Measurements from ENCODE around the gene KPNA2.
"Not testable (repeated sequence)": the region's sequence is repeated elsewhere in the genome, so short reads cannot be mapped to it uniquely, and the experiment has no call there.

Gene KPNA2

DNA sequence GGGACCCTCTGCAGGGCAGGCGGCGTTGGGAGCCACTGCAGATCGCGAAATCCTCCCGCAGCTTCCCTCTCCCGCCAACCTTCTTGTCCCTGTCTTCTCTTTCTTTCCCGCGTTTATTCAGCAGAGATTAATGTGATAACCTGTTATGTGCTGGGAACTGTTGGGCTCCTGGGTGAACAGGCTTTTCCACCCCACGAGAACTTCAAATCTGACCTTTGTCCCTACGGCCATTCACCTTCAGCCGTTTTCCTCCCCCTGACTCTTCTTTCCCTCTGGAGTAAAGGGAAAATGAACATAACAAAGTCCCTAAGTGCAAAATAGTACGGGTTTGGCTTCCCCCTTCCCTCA, 15.2 kb upstream of the KPNA2 start:
- H3K4me1 ChIP-seq (ENCODE audit: control insufficient read depth, insufficient read depth, low read length, unreplicated experiment): peaks cover 5% of the 10 kb centered on the region
- peak overlapping the region; percentile 80 for H3K4me3 ChIP-seq (ENCODE audit: low read depth, low read length)
- H2AFZ ChIP-seq (ENCODE audit: low read length, unreplicated experiment): peak overlapping the region; percentile 98
- H3K27ac ChIP-seq (ENCODE audit: low read depth, low read length): peak overlapping the region; percentile 38; the same call in 1 of the 2 replicates
- no peaks in the 10 kb centered on the region for H3K36me3 ChIP-seq (ENCODE audit: insufficient read depth, low read length)
- no peaks in the 10 kb centered on the region for H3K79me2 ChIP-seq (ENCODE audit: control insufficient read depth, insufficient read depth, low read length, unreplicated experiment)
- H3K27me3 ChIP-seq (ENCODE audit: insufficient read depth, low read length): no peaks in the 10 kb centered on the region

- not testable (repeated sequence) for H3K4me1 ChIP-seq (ENCODE audit: control insufficient read depth, insufficient read depth, low read length, unreplicated experiment); H3K79me2 ChIP-seq (ENCODE audit: control insufficient read depth, insufficient read depth, low read length, unreplicated experiment); H3K36me3 ChIP-seq (ENCODE audit: insufficient read depth, low read length); H3K27me3 ChIP-seq (ENCODE audit: insufficient read depth, low read length)
- Histone ChIP-seq H3K27ac (ENCODE audit: low read depth, low read length) (peak overlapping the region; percentile 38; the same call in 1 of the 2 replicates), H3K4me3 (ENCODE audit: low read depth, low read length) (peak overlapping the region; percentile 80), H2AFZ (ENCODE audit: low read length, unreplicated experiment) (peak overlapping the region; percentile 98)
Observed at GRCh38 chr17:68020791-68021190, 14.7 kb upstream of the KPNA2 start.

GRCh38 chr17:68021963-68022362, 13.6 kb upstream of the KPNA2 start:
- Histone ChIP-seq H3K79me2 (ENCODE audit: control insufficient read depth, insufficient read depth, low read length, unreplicated experiment) (no peaks in the 10 kb centered on the region), H2AFZ (ENCODE audit: low read length, unreplicated experiment) (no peak overlapping the region), H3K36me3 (ENCODE audit: insufficient read depth, low read length) (no peaks in the 10 kb centered on the region), H3K4me3 (ENCODE audit: low read depth, low read length) (no peak overlapping the region), H3K27ac (ENCODE audit: low read depth, low read length) (no peak overlapping the region), H3K4me1 (ENCODE audit: control insufficient read depth, insufficient read depth, low read length, unreplicated experiment) (peaks cover 5% of the 10 kb centered on the region), H3K27me3 (ENCODE audit: insufficient read depth, low read length) (no peaks in the 10 kb centered on the region)

- H3K4me1 ChIP-seq (ENCODE audit: control insufficient read depth, insufficient read depth, low read length, unreplicated experiment); H2AFZ ChIP-seq (ENCODE audit: low read length, unreplicated experiment); H3K79me2 ChIP-seq (ENCODE audit: control insufficient read depth, insufficient read depth, low read length, unreplicated experiment); H3K27ac ChIP-seq (ENCODE audit: low read depth, low read length); H3K4me3 ChIP-seq (ENCODE audit: low read depth, low read length); H3K36me3 ChIP-seq (ENCODE audit: insufficient read depth, low read length); H3K27me3 ChIP-seq (ENCODE audit: insufficient read depth, low read length): not testable (repeated sequence)
Observed at GRCh38 chr17:68022547-68022946, 13.0 kb upstream of the KPNA2 start.

GRCh38 chr17:68029512-68030215, 5.9 kb upstream of the KPNA2 start:
- Histone ChIP-seq H2AFZ (ENCODE audit: low read length, unreplicated experiment) (no peak overlapping the region), H3K79me2 (ENCODE audit: control insufficient read depth, insufficient read depth, low read length, unreplicated experiment) (no peaks in the 10 kb centered on the region), H3K27ac (ENCODE audit: low read depth, low read length) (no peak overlapping the region), H3K4me1 (ENCODE audit: control insufficient read depth, insufficient read depth, low read length, unreplicated experiment) (peaks cover 4% of the 10 kb centered on the region), H3K36me3 (ENCODE audit: insufficient read depth, low read length) (no peaks in the 10 kb centered on the region), H3K27me3 (ENCODE audit: insufficient read depth, low read length) (no peaks in the 10 kb centered on the region), H3K4me3 (ENCODE audit: low read depth, low read length) (no peak overlapping the region)

DNA sequence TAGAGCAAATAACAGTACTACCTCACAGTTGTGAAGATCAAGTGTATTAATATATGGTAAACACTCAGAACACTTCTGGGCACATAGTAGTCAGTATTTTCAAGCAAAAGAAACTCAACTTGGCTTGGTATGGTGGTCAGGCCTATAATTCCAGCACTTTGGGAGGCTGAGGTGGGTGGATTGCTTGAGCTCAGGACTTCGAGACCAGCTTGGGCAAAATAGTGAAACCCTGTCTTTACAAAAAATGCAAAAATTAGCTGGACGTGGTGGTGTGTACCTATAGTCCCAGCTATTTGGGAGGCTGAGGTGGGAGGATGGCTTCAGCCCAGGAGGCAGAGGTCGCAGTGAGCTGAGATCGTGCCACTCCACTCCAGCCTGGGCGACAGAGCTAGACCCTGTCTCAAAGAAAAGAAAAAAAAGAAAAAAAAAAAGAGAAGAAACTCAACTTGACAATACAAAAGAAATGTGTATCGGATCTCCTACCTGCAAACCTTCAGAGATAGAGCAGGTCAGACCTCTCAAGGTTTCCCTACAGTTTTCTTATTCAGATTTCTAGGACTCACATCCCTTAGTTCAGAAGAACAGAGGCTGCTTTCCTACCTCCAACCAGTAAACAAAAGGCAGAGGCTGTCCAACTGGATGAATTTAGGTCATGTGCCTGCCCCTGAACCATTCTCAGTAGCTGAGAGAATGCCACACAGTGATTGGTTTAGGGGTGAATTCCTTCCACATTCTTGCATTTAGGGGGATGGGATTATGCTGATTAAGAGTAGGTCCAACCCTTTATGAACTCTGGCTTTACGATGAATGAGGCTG, 1.7 kb upstream of the KPNA2 start:
- Histone ChIP-seq H3K27ac (ENCODE audit: low read depth, low read length) (no peak overlapping the region), H3K79me2 (ENCODE audit: control insufficient read depth, insufficient read depth, low read length, unreplicated experiment) (peaks cover 33% of the 10 kb centered on the region), H3K4me1 (ENCODE audit: control insufficient read depth, insufficient read depth, low read length, unreplicated experiment) (peaks cover 11% of the 10 kb centered on the region), H3K4me3 (ENCODE audit: low read depth, low read length) (no peak overlapping the region), H2AFZ (ENCODE audit: low read length, unreplicated experiment) (peak overlapping the region; percentile 29), H3K27me3 (ENCODE audit: insufficient read depth, low read length) (no peaks in the 10 kb centered on the region), H3K36me3 (ENCODE audit: insufficient read depth, low read length) (no peaks in the 10 kb centered on the region)

DNA sequence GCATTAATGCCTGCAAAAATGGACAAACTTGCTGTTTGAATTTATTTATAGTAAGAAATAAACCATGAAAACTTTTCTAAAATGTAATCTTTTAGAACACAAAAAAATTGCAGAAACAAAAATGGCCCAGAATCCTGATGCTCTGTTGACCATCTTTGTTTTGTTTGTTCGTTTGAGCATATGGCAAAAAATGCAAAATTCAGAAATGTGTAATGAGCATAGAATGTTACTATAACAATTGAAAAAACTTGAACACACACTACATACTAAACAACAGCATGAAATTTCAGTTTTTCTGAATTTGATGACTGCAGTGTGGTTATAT, 1.1 kb upstream of the KPNA2 start:
- H3K4me3 ChIP-seq (ENCODE audit: low read depth, low read length): peak overlapping the region; percentile 40
- H3K4me1 ChIP-seq (ENCODE audit: control insufficient read depth, insufficient read depth, low read length, unreplicated experiment): peaks cover 11% of the 10 kb centered on the region
- peak overlapping the region; percentile 16 for H2AFZ ChIP-seq (ENCODE audit: low read length, unreplicated experiment)
- H3K79me2 ChIP-seq (ENCODE audit: control insufficient read depth, insufficient read depth, low read length, unreplicated experiment): peaks cover 38% of the 10 kb centered on the region
- no peaks in the 10 kb centered on the region for H3K27me3 ChIP-seq (ENCODE audit: insufficient read depth, low read length)
- no peaks in the 10 kb centered on the region for H3K36me3 ChIP-seq (ENCODE audit: insufficient read depth, low read length)
- no peak overlapping the region for H3K27ac ChIP-seq (ENCODE audit: low read depth, low read length)

GRCh38 chr17:68035131-68035522, 408 bp upstream of the KPNA2 start:
- H3K27ac ChIP-seq (ENCODE audit: low read depth, low read length): no peak overlapping the region
- H3K79me2 ChIP-seq (ENCODE audit: control insufficient read depth, insufficient read depth, low read length, unreplicated experiment): peaks cover 42% of the 10 kb centered on the region
- peak overlapping the region; percentile 40 for H3K4me3 ChIP-seq (ENCODE audit: low read depth, low read length)
- no peak overlapping the region for H2AFZ ChIP-seq (ENCODE audit: low read length, unreplicated experiment)
- H3K36me3 ChIP-seq (ENCODE audit: insufficient read depth, low read length): 0 out of 2 replicates have a peak, but pooled peaks cover 3% of the 10 kb centered on the region
- no peaks in the 10 kb centered on the region for H3K27me3 ChIP-seq (ENCODE audit: insufficient read depth, low read length)
- H3K4me1 ChIP-seq (ENCODE audit: control insufficient read depth, insufficient read depth, low read length, unreplicated experiment): peaks cover 11% of the 10 kb centered on the region

- H2AFZ ChIP-seq (ENCODE audit: low read length, unreplicated experiment): peak overlapping the region; percentile 80
- H3K4me3 ChIP-seq (ENCODE audit: low read depth, low read length): peak overlapping the region; percentile 99
- H3K4me1 ChIP-seq (ENCODE audit: control insufficient read depth, insufficient read depth, low read length, unreplicated experiment): peaks cover 11% of the 10 kb centered on the region
- peaks cover 10% of the 10 kb centered on the region for H3K36me3 ChIP-seq (ENCODE audit: insufficient read depth, low read length)
- peak overlapping the region; percentile 78 for H3K27ac ChIP-seq (ENCODE audit: low read depth, low read length)
- peaks cover 51% of the 10 kb centered on the region for H3K79me2 ChIP-seq (ENCODE audit: control insufficient read depth, insufficient read depth, low read length, unreplicated experiment)
- H3K27me3 ChIP-seq (ENCODE audit: insufficient read depth, low read length): no peaks in the 10 kb centered on the region
Observed at GRCh38 chr17:68036304-68037147, 991 bp downstream of the KPNA2 start.

DNA sequence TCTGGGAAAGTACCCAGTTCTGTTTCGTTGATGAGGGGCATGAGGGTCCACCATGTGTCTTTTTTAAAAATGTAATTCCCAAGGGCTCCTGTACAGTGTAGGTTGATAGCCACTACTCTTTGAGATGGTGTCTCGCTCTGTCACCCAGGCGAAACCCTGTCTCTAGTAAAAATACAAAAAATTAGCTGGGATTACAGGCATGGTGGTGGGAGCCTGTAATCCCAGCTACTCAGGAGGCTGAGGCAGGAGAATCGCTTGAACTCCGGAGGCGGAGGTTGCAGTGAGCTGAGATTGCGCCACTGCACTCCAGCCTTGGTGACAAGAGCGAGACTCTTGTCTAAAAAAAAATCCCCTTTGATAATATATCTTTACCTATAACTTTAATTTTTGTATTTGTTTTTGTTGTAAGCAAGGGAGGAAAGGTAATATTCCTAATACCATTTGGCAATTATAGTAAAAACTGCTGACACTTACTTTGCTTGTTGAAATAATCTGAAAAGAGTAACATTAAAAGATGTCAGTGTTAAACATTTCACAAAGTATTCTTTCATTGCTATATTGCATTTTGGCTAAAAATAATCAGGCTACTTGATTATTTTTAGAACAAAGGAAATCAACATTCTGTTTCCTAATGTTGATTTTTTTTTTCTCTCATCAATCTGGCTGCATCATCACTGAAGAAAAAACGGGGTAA, 11.8 kb downstream of the KPNA2 start:
- peaks cover 4% of the 10 kb centered on the region for H3K79me2 ChIP-seq (ENCODE audit: control insufficient read depth, insufficient read depth, low read length, unreplicated experiment)
- no peak overlapping the region for H2AFZ ChIP-seq (ENCODE audit: low read length, unreplicated experiment)
- H3K27me3 ChIP-seq (ENCODE audit: insufficient read depth, low read length): no peaks in the 10 kb centered on the region
- H3K4me1 ChIP-seq (ENCODE audit: control insufficient read depth, insufficient read depth, low read length, unreplicated experiment): no peaks in the 10 kb centered on the region
- H3K36me3 ChIP-seq (ENCODE audit: insufficient read depth, low read length): peaks cover 26% of the 10 kb centered on the region
- H3K4me3 ChIP-seq (ENCODE audit: low read depth, low read length): no peak overlapping the region
- H3K27ac ChIP-seq (ENCODE audit: low read depth, low read length): no peak overlapping the region

Data from ACC112 (cell line).